IMR-90 (cell line): ENCODE measurements around the gene LRP5. TPM values are rescaled to one million over a fixed set of nuclear protein-coding genes. Genes with fewer than 3 reads are reported as not detected.
A peak's percentile ranks its signal among the peaks of the same experiment; 100 is the strongest.

Experiments used
- ATAC-seq: fragments of 200-7000 bp; cut with Tn5 transposase; 2 replicates; pipeline ENCODE4 v1.9.1; 2020; ENCODE audit warnings: low read depth, mild to moderate bottlenecking, moderate library complexity
- BruUV-seq: library from RNA; stranded (reverse); fragments of 400-500 nt; replicated peaks from 2 replicates; lab custom pipeline; 2021; lab: Mats Ljungman, UMichigan
- CTCF ChIA-PET: fragments of 300-600 bp; formaldehyde crosslinking; extraction: SDS; loops from one replicate; lab custom pipeline; 2021; ENCODE audit warnings: antibody characterized with exemption; lab: Yijun Ruan, JAX
- POLR2A ChIA-PET: fragments of 300-600 bp; sonication (Branson Sonifier 250); formaldehyde crosslinking; loops from one replicate; lab custom pipeline; 2022; ENCODE audit warnings: antibody characterized with exemption; ENCODE audit not compliant: unreplicated experiment; lab: Charles Lee
- DNase-seq: peaks from one replicate; pipeline ENCODE4 v3.0.0; 2013
- H2AFZ ChIP-seq: replicated peaks from 2 replicates; pipeline ENCODE3; 2013; ENCODE audit warnings: low read length, mild to moderate bottlenecking; ENCODE audit not compliant: poor library complexity
- H2AK5ac ChIP-seq: 2 replicates; pipeline ENCODE4 v1.6.1; 2013; ENCODE audit warnings: low read depth, low read length, inconsistent platforms
- H2AK9ac ChIP-seq: replicated peaks from 2 replicates; pipeline ENCODE3; 2013; ENCODE audit warnings: mild to moderate bottlenecking, low read depth, low read length, moderate library complexity; ENCODE audit not compliant: poor library complexity
- H2BK120ac ChIP-seq: 2 replicates; pipeline ENCODE4 v1.6.1; 2013; ENCODE audit warnings: low read depth, low read length, inconsistent platforms
- H2BK15ac ChIP-seq: 3 replicates; pipeline ENCODE4 v1.6.1; 2013; ENCODE audit warnings: low read depth, low read length, inconsistent platforms
- H2BK20ac ChIP-seq: 2 replicates; pipeline ENCODE4 v1.6.1; 2013; ENCODE audit warnings: low read depth, mild to moderate bottlenecking, inconsistent platforms, low read length, moderate library complexity
- H2BK5ac ChIP-seq: 2 replicates; pipeline ENCODE4 v1.6.1; 2013; ENCODE audit warnings: mild to moderate bottlenecking, low read depth, low read length, inconsistent platforms; ENCODE audit not compliant: poor library complexity, severe bottlenecking
- H3K14ac ChIP-seq: replicated peaks from 2 replicates; pipeline ENCODE4 v1.6.1; 2013; ENCODE audit warnings: low read depth, low read length, inconsistent platforms
- H3K18ac ChIP-seq: 2 replicates; pipeline ENCODE4 v1.6.1; 2013; ENCODE audit warnings: low read depth, low read length, control low read depth
- H3K23ac ChIP-seq: 2 replicates; pipeline ENCODE4 v1.6.1; 2013; ENCODE audit warnings: low read depth, low read length, inconsistent platforms
- H3K27ac ChIP-seq: 2 replicates; pipeline ENCODE4 v1.5.1; 2013; ENCODE audit warnings: mild to moderate bottlenecking, control low read depth, low read length; ENCODE audit not compliant: insufficient read depth
- H3K27me3 ChIP-seq: 2 replicates; pipeline ENCODE4 v1.6.1; 2013; ENCODE audit warnings: low read length; ENCODE audit not compliant: control insufficient read depth, insufficient read depth
- H3K36me3 ChIP-seq: 2 replicates; pipeline ENCODE4 v1.6.1; 2013; ENCODE audit warnings: low read length, mixed read lengths; ENCODE audit not compliant: control insufficient read depth, insufficient read depth
- H3K4ac ChIP-seq: 2 replicates; pipeline ENCODE4 v1.6.1; 2013; ENCODE audit warnings: low read depth, low read length, inconsistent platforms
- H3K4me1 ChIP-seq: 2 replicates; pipeline ENCODE4 v1.6.1; 2013; ENCODE audit warnings: low read length, mixed read lengths; ENCODE audit not compliant: control insufficient read depth, insufficient read depth
- H3K4me2 ChIP-seq: 2 replicates; pipeline ENCODE4 v1.6.1; 2013; ENCODE audit warnings: low read depth, mild to moderate bottlenecking, control low read depth, low read length, moderate library complexity
- H3K4me3 ChIP-seq: 2 replicates; pipeline ENCODE4 v1.5.1; 2013; ENCODE audit warnings: low read depth, mild to moderate bottlenecking, control low read depth, low read length, moderate library complexity; ENCODE audit not compliant: insufficient read depth
- H3K56ac ChIP-seq: 2 replicates; pipeline ENCODE4 v1.6.1; 2013; ENCODE audit warnings: low read length, inconsistent platforms; ENCODE audit not compliant: insufficient read depth; ENCODE audit errors: extremely low read depth
- H3K79me1 ChIP-seq, 2 experiments: 2 replicates each; pipeline ENCODE4 v1.6.1; 2013; ENCODE audit warnings: low read length in 2 of 2, inconsistent platforms in 1 of 2, low read depth in 1 of 2
- H3K9ac ChIP-seq: 2 replicates; pipeline ENCODE4 v1.6.1; 2013; ENCODE audit warnings: low read depth, low read length, control low read depth
- H3K9me1 ChIP-seq: 2 replicates; pipeline ENCODE4 v1.6.1; 2013; ENCODE audit warnings: low read length, inconsistent platforms; ENCODE audit not compliant: insufficient read depth
- H3K9me3 ChIP-seq: 2 replicates; pipeline ENCODE4 v1.6.1; 2013; ENCODE audit warnings: low read length; ENCODE audit not compliant: control insufficient read depth, insufficient read depth
- H4K20me1 ChIP-seq: 2 replicates; pipeline ENCODE4 v1.6.1; 2013; ENCODE audit warnings: low read length, inconsistent platforms; ENCODE audit not compliant: insufficient read depth
- H4K5ac ChIP-seq: 2 replicates; pipeline ENCODE4 v1.6.1; 2013; ENCODE audit warnings: mild to moderate bottlenecking, low read depth, low read length, control low read depth
- H4K8ac ChIP-seq, 2 experiments: 2 replicates each; pipeline ENCODE4 v1.6.1; 2013; ENCODE audit warnings: low read depth in 2 of 2, low read length in 2 of 2, control low read depth in 1 of 2, inconsistent platforms in 1 of 2
- H4K91ac ChIP-seq: 2 replicates; pipeline ENCODE4 v1.6.1; 2013; ENCODE audit warnings: low read depth, low read length, inconsistent platforms; ENCODE audit not compliant: insufficient read depth
- BHLHE40 ChIP-seq: fragments of 150-350 bp; IDR thresholded peaks from 2 replicates; pipeline ENCODE4 v1.6.1; 2016; ENCODE audit warnings: mild to moderate bottlenecking, low read depth, low read length
- FOS ChIP-seq: fragments of 150-350 bp; IDR thresholded peaks from 2 replicates; pipeline ENCODE4 v1.6.1; 2016; ENCODE audit warnings: low read depth, low read length
- MAFK ChIP-seq: IDR thresholded peaks from 2 replicates; pipeline ENCODE4 v1.6.1; 2012; ENCODE audit warnings: low read depth, low read length, improper control_type of control experiment
- MAZ ChIP-seq: IDR thresholded peaks from 2 replicates; pipeline ENCODE4 v1.6.1; 2012; ENCODE audit warnings: low read depth, mild to moderate bottlenecking, low read length, improper control_type of control experiment, moderate library complexity, borderline replicate concordance
- MXI1 ChIP-seq: IDR thresholded peaks from 2 replicates; pipeline ENCODE4 v1.6.1; 2012; ENCODE audit warnings: low read depth, mild to moderate bottlenecking, low read length, moderate library complexity, borderline replicate concordance
- NFE2L2 ChIP-seq: fragments of 150-350 bp; IDR thresholded peaks from 2 replicates; pipeline ENCODE4 v1.6.1; 2016; ENCODE audit warnings: low read depth, mild to moderate bottlenecking, low read length
- RAD21 ChIP-seq: IDR thresholded peaks from 2 replicates; pipeline ENCODE4 v1.6.1; 2012; ENCODE audit warnings: low read length, improper control_type of control experiment
- RFX5 ChIP-seq: IDR thresholded peaks from 2 replicates; pipeline ENCODE4 v1.8.0; 2012; ENCODE audit warnings: low read depth, mild to moderate bottlenecking, low read length, moderate library complexity
- SMC3 ChIP-seq: fragments of 150-350 bp; IDR thresholded peaks from 2 replicates; pipeline ENCODE4 v1.6.1; 2016; ENCODE audit warnings: low read depth, mild to moderate bottlenecking, antibody characterized with exemption, low read length, moderate library complexity
- WGBS, 2 experiments: methylation state at CpG; one replicate each; pipeline versions ENCODE4 v1.1.5 to v1.1.7; 2013; ENCODE audit warnings: missing lambda C conversion rate in 2 of 2; ENCODE audit not compliant: insufficient read length in 1 of 2; ENCODE audit errors: extremely low coverage in 2 of 2; 5-methylcytosine and 5-hydroxymethylcytosine counted together
- dilution Hi-C: fragments of 300-500 bp; cut with HindIII; formaldehyde crosslinking; loops from one replicate; pipeline ENCODE4 v1.14.3; 2018; ENCODE audit warnings: low sequenced_read_pairs; ENCODE audit not compliant: unreplicated experiment
- in situ Hi-C: fragments of 300-500 bp; cut with MboI; formaldehyde crosslinking; loops from 3 replicates; pipeline ENCODE4 v1.14.3; 2019; ENCODE audit warnings: low sequenced_read_pairs, inconsistent platforms, mixed read lengths
- intact Hi-C: fragments of 100-400 bp; cut with micrococcal nuclease; formaldehyde crosslinking; loops from 2 replicates; pipeline ENCODE4 v1.10.0; 2022
- polyA plus RNA-seq, 3 experiments: library from polyadenylated mRNA; depleted of rRNA; stranded (reverse); fragments of >200 nt; gene quantifications; 2 replicates each; pipeline ENCODE4 v1.2.3, GENCODE V29; 2012; ENCODE audit warnings: low replicate concordance in 1 of 3
- total RNA-seq: library from RNA; depleted of rRNA; stranded (reverse); fragments of >200 nt; gene quantifications from 2 replicates; pipeline ENCODE4 v1.2.3, GENCODE V29; 2012
- TF ChIP-seq, protein P1 (sequence below): fragments of 150-350 bp; IDR thresholded peaks from 2 replicates; pipeline ENCODE4 v1.6.1; 2016; ENCODE audit warnings: low read depth, mild to moderate bottlenecking, low read length, moderate library complexity, borderline replicate concordance
- TF ChIP-seq, protein P2 (sequence below): conservative IDR thresholded peaks from 2 replicates; pipeline ENCODE4 v1.5.1; 2012; ENCODE audit warnings: mild to moderate bottlenecking, low read depth, low read length, improper control_type of control experiment
- TF ChIP-seq, protein P3 (sequence below): fragments of 150-350 bp; IDR thresholded peaks from 2 replicates; pipeline ENCODE4 v1.6.1; 2017; ENCODE audit warnings: mild to moderate bottlenecking, antibody characterized with exemption, low read length, low read depth

LRP5 gene
- total and polyA plus RNA-seq, 2 of the 4 experiments (the other 2 are of a cell fraction), result 10.4 to 15.0 TPM

DNA sequence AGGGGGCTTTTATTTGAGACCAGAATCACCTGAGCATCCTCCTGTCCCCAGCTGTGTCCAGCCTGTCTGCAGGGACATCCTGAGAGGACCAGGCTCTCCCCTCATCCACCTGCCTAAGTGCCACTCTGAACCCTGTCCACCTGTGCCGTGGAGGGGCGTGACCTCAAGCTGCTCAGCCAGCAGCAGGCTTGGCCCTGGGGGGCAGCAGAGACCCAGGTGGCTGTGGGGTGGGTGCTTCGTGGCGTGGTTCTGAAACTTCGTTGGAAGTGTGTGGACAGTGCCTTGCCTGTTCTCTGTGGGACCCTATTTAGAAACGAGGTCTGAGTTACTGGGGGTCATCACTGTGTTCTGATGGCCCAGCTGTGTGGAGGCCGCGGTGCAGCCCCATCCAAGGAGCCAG, 72.7 kb downstream of the LRP5 start:
- H2BK15ac ChIP-seq, result no peak overlapping the region
- H3K18ac ChIP-seq, result no peak overlapping the region
- H2AFZ ChIP-seq, result no peak overlapping the region
- no peak overlapping the region for H3K27ac ChIP-seq
- no TSS peak for BruUV-seq
- peaks cover 12% of the 10 kb centered on the region for H3K9me1 ChIP-seq
- no peak overlapping the region for H4K8ac ChIP-seq
- no peak overlapping the region for H2AK5ac ChIP-seq
- ATAC-seq (no peak), DNase-seq (no peak)
- H3K56ac ChIP-seq, result no peak overlapping the region
- in situ Hi-C loops, result no loop called here
- H3K4me1 ChIP-seq, result peaks cover 13% of the 10 kb centered on the region
- CTCF ChIA-PET, result no interaction called here
- dilution Hi-C loops, result no loop called here
- no peak for TF ChIP-seq SMC3
- TF ChIP-seq, protein P1, sequence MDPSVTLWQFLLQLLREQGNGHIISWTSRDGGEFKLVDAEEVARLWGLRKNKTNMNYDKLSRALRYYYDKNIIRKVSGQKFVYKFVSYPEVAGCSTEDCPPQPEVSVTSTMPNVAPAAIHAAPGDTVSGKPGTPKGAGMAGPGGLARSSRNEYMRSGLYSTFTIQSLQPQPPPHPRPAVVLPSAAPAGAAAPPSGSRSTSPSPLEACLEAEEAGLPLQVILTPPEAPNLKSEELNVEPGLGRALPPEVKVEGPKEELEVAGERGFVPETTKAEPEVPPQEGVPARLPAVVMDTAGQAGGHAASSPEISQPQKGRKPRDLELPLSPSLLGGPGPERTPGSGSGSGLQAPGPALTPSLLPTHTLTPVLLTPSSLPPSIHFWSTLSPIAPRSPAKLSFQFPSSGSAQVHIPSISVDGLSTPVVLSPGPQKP, result no peak
- no peak for TF ChIP-seq RAD21
- TF ChIP-seq BHLHE40, result no peak
- TF ChIP-seq NFE2L2, result no peak
- TF ChIP-seq MXI1, result no peak
- no peak for TF ChIP-seq MAFK
- no peak for TF ChIP-seq RFX5
- TF ChIP-seq, protein P2, sequence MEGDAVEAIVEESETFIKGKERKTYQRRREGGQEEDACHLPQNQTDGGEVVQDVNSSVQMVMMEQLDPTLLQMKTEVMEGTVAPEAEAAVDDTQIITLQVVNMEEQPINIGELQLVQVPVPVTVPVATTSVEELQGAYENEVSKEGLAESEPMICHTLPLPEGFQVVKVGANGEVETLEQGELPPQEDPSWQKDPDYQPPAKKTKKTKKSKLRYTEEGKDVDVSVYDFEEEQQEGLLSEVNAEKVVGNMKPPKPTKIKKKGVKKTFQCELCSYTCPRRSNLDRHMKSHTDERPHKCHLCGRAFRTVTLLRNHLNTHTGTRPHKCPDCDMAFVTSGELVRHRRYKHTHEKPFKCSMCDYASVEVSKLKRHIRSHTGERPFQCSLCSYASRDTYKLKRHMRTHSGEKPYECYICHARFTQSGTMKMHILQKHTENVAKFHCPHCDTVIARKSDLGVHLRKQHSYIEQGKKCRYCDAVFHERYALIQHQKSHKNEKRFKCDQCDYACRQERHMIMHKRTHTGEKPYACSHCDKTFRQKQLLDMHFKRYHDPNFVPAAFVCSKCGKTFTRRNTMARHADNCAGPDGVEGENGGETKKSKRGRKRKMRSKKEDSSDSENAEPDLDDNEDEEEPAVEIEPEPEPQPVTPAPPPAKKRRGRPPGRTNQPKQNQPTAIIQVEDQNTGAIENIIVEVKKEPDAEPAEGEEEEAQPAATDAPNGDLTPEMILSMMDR, result no peak
- TF ChIP-seq MAZ, result no peak
- TF ChIP-seq FOS, result no peak
- TF ChIP-seq, protein P3, sequence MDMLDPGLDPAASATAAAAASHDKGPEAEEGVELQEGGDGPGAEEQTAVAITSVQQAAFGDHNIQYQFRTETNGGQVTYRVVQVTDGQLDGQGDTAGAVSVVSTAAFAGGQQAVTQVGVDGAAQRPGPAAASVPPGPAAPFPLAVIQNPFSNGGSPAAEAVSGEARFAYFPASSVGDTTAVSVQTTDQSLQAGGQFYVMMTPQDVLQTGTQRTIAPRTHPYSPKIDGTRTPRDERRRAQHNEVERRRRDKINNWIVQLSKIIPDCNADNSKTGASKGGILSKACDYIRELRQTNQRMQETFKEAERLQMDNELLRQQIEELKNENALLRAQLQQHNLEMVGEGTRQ, result no peak
- no peak overlapping the region for H3K9ac ChIP-seq
- no peak overlapping the region for H4K91ac ChIP-seq
- no peak overlapping the region for H3K4me3 ChIP-seq
- H2BK20ac ChIP-seq, result no peak overlapping the region
- POLR2A ChIA-PET, result no interaction called here
- H3K79me1 ChIP-seq, result peaks cover 0 to 10% of the 10 kb centered on the region in 2 experiments; a peak in 1 of 4 replicates
- no peak overlapping the region for H3K4me2 ChIP-seq
- H2AK9ac ChIP-seq, result peak overlapping the region; percentile 16
- H2BK120ac ChIP-seq, result no peak overlapping the region
- peaks cover 2% of the 10 kb centered on the region; the same call in 1 of the 2 replicates for H3K9me3 ChIP-seq
- no peak overlapping the region for H3K14ac ChIP-seq
- no peak overlapping the region for H2BK5ac ChIP-seq
- peaks cover 32% of the 10 kb centered on the region for H3K36me3 ChIP-seq
- H3K4ac ChIP-seq, result no peak overlapping the region
- no peaks in the 10 kb centered on the region for H3K27me3 ChIP-seq
- intact Hi-C loops, result no loop called here
- H4K20me1 ChIP-seq, result peaks cover 39% of the 10 kb centered on the region
- WGBS, 2 experiments, result no CpG with 5 or more reads among the region's 8 CpGs
- no peak overlapping the region for H3K23ac ChIP-seq
- no peak overlapping the region for H4K5ac ChIP-seq
